Glomerular endothelial cell (primary cell): Measurements from ENCODE around the gene PFKP. TPM values are rescaled to one million over a fixed set of nuclear protein-coding genes. Genes with fewer than 3 reads are reported as not detected.
"Not testable (repeated sequence)": the region's sequence is repeated elsewhere in the genome, so short reads cannot be mapped to it uniquely, and the experiment has no call there.

Experiments used
- DNase-seq: peaks from one replicate; pipeline ENCODE4 v3.0.0-alpha.2; 2011; ENCODE audit warnings: low read depth, low spot score; ENCODE audit errors: extremely low read depth
- total RNA-seq: library from RNA; depleted of rRNA; stranded (reverse); fragments of >200 nt; gene quantifications from 2 replicates; pipeline ENCODE4 v1.2.3, GENCODE V29; 2015

The PFKP gene
- total RNA-seq, 1 donor from 2014 or later, result 273 TPM

DNA sequence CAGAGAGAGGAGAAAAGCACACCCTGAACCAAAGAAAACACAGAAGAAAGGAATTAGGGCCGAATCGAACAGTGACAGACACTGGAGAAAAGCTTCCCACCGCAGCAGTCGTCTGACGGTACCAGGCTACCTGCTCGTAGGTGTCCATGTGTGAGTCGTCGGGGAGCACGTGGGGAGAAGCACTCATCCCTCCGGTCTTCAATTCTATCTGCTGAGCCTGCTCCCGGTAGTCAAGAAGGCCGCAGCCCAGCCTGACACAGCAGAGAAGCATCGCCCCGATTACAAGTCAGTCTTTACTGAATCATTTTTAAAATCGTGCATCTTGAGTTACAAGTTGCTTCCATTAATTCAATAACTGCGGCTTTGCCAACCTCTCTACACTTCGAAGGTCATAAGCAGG is 80.7 kb downstream of the PFKP start:
- DNase-seq, result no peak

DNA sequence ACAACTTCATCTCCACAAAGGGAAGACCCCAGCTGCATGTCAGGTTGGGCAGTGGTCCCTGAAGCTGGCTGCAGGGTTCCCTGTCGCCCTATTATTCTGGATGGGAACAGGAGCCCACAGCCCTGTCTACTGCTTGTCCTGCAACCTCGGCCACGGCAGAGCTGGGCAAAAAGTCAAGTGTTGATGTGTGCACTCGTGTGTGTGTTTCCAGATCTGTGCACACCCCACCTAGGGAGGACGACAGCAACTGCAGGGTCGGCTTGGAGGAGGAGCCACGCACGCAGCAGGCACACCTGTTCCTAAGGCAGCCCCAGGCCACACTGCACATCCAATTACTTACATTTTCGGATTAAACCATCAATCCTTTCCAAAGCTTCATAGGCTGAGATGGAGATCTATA is 81.6 kb downstream of the PFKP start:
- no peak for DNase-seq

GRCh38 chr10:3149918-3150317 is 82.6 kb downstream of the PFKP start:
- DNase-seq, result no peak

DNA sequence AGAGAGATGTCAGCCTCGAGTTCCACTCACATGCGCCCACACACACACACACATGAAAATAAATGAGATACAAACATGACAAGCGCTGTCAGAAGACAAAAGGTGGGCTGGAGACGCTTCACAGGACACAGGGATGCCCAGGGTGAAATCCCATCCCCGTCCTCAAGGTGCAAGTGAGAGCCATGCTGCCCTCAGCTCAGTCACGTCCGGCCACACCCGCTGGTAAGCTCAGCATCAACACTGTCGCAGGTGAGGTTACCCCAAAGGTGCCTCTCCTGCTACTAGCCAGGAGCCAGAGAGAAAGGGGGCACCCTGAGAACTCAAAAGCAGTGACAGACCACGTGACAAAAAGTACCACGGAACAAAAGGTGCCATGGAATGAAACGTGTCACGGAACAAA is 83.0 kb downstream of the PFKP start:
- no peak for DNase-seq

- DNase-seq, result no peak
Measured at GRCh38 chr10:3150961-3151360, 83.6 kb downstream of the PFKP start.

DNA sequence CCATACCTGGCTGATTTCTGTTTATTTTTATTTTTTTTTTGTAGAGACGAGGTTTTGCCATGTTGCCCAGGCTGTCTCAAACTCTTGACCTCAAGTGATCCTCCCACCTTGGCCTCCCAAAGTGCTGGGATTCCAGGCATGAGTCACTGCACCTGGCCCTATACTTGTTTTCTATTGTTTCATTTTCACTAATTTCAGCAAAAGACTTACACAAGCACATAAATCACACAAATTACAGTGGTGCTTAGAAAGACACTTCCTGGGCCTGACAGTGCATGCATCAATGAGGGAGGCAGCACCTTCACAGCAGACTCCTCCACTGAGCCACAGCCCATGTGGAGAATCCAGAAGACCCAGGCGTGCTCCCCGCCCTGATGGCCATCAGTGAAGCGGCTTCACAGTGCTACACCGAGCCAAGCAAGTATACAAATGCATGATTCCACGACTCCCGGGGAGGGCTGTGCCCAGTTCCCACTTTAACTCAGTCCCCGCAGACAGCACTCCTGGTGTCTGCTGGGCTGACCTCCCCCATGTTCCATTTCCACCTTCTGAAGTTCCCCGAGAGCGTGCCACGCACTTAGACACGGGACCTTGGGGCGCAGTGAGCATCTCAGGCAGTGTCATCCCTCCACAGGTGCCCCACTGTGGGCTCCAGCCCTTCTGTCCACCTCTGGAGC is 84.7 kb downstream of the PFKP start:
- DNase-seq, result no peak

DNA sequence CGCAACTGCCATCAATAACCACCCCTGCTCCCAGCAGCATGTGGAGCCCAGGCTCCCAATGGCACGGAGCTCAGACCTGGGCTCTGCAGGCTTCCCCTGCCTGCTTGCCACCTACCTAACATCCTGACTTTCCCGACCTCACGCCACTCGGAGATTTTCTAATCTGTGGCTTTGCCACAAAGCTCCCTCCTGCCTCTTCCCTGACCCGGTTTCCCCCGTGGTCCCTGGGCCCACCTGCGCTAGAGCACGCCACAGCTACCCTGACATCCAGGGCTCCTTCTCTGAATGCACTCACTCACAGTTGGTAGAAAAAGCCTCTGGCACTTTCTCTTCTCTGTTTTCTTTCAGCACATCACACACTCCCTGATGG is 85.2 kb downstream of the PFKP start:
- DNase-seq, result no peak

DNA sequence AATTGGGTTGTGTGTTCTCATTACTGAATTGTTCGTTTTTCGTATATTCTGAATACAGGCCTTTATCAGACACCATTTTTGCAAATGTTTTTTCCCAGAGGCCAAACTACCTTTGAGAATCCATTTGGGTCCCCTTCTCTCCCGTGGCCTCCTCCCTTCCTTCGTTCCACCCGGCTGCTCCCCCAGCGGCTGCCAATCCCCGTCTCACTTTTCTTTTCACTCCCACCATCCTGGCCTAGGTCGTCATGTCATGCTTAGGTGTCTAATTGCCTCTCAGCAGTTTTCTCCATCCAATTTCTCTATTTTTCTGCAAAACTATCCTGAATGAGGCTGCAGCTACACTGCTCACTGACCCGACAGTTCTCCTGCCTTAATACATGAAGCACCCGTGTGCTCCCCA is 87.3 kb downstream of the PFKP start:
- no peak for DNase-seq

DNA sequence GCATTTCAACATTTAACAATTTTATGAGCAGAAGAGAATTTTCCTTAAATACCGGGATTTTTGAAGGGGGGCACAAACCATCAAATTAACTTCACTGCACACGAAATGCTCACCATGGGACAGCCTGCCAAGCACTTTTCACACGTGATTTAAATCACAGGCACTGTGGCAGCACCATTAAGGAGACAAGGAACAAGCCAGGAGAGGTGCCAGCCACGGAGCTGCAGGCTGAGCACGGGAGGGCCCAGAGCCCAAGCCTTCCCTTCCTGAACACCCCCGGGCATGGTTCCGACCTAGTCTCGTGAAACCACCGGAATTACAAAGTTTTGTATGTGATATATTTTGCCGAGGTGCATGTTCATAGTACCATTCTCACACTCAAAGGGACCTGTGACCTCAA is 91.8 kb downstream of the PFKP start:
- no peak for DNase-seq

GRCh38 chr10:3162533-3162932 is 95.2 kb downstream of the PFKP start:
- DNase-seq, result no peak

DNA sequence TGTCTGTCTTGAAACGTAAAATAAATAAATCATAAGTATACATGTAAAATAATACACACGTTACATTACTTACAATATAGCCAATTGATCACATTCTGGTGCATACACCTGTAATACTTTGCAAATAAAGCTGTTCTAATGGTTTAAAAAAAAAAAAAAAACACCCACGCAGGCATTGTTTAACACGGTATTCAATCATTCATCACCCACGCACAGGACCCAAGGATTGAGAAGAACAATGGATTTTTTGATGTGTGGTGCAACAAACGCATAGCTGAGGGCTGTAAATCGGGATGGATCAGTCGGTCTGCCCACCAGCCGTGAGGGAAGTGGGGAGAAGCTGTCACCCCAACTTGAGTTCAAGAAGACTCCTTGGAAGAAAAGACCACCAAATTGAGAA is 96.5 kb downstream of the PFKP start:
- no peak for DNase-seq

GRCh38 chr10:3165196-3165595 is 97.8 kb downstream of the PFKP start:
- no peak for DNase-seq

DNA sequence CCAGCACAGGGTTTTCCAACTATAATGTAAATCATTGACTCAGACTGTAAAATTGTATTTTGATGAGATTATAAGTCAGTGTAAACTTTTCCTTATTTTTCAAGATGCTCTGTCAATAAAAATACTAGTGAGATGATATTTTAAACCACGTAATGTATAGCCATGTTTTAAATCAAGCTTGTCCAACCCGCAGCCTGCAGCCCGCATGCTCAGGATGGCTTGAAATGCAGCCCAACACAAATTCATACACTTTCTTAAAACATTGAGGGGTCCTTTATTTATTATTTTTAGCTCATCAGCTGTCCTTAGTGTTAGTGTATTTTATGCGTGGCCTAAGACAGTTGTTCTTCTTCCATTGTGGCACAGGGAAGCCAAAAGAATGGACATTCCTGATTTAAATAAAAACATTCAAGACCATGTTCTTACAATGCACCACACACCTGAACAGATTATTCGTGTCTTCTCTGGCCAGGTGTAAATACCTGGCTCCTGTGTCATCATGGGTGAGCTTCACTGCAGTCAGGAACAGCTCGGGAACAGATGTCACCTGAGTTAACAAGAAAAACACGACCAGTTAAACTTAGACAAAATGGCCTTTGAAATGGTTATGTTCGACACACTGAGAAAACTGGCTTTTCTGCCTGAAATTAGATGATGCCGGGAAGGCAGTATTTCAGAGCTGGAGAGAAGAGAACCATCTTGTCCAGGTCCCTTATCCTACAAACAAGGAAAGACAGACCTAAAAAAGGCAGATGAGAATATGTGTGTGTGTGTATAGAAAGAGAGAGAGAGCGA is 99.3 kb downstream of the PFKP start:
- no peak for DNase-seq

DNA sequence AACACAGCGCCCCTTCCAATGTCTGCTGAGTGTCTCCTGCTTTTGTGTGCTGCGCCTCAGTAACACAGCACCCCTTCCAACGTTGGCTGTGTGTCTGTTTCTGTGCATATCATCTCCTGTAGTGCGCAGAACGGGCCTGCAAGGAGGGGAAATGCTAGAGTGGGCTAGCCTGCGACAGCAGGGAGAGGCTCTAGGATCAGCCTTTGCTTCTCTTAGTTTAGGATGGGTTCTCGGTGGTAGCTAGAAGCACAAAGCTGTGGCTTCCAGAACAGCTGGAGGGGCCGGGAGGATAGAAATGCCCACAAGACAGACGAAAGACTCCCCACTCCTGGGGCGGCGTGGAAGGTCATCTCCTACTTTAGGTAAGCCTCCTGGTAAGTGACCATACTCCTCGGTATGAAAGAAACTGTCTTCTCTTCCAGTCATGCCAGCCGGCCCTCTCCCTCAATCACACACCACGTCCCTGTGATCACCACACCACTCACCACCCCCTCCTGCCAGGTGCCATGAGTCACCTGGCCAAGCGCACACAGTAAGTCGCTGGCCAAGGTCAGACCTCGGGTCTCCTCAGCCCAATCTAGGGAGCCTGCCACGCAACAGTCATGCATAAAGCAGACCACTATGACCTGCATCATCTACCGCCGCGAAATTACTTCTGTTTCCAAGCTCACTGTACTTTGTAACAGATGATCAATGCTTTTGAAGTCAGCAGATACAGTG is 100.4 kb downstream of the PFKP start:
- no peak for DNase-seq

- DNase-seq, result no peak
Measured at GRCh38 chr10:3169271-3169670, 101.9 kb downstream of the PFKP start.

- DNase-seq, result no peak
Measured at GRCh38 chr10:3169673-3170072, 102.3 kb downstream of the PFKP start.

DNA sequence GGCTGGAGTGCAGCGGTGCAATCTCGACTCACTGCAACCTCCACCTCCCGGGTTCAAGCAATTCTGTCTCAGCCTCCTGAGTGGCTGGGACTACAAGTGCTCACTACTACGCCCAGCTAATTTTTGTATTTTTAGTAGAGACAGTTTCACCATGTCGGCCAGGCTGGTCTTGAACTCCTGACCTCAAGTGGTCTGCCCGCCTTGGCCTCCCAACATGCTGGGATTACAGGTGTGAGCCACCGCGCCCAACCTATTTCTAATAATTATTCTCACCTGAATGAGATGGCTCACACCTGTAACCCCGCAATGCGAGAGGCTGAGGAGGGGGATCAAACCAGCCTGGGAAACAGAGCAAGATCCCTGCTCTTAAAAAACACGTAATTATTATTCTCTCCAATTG is 104.1 kb downstream of the PFKP start:
- not testable (repeated sequence) for DNase-seq

GRCh38 chr10:3172081-3172445 is 104.7 kb downstream of the PFKP start:
- DNase-seq, result peak; percentile 39

DNA sequence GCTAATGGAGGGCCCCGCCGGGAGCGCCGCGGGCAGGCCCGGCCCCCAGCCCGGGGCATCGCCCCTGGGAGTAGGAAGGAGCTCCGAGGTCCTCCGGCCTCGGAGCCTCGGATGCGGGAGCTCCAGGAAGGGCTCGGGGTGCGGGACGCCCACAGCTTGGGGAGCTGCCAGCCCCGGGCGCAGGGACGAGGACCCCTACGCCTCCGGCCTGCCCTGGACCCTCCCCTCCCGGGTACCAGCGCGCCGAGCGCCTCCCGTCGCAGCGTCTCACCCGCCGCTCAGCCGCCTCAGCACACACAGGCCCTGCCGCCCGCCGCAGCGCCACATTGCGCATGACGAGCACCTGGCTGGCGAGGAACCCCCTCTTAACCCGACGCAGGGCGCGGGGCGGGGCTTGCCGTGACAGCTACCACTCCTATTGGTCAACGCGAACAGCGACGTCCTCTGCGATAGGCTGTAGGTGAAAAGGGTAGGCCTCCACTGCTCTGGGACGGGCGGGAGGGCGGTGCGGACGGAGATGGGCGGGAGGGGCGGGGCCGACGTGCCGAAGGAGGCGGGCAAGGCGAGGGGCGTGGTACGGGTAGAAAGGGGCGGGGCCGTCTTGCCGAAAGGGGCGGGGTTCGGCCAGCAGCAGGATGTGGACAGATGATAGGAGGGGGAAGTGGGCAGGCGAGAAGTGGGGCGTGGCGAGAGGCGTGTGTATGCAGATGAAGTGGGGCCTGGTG is 105.3 kb downstream of the PFKP start, which contains the start of gene PITRM1:
TSS of gene PITRM1 (minus strand) at position 337 of the 725 bp plus-strand sequence. CDS start at position 327, 10 bp downstream.
- peak; percentile 74 for DNase-seq

DNA sequence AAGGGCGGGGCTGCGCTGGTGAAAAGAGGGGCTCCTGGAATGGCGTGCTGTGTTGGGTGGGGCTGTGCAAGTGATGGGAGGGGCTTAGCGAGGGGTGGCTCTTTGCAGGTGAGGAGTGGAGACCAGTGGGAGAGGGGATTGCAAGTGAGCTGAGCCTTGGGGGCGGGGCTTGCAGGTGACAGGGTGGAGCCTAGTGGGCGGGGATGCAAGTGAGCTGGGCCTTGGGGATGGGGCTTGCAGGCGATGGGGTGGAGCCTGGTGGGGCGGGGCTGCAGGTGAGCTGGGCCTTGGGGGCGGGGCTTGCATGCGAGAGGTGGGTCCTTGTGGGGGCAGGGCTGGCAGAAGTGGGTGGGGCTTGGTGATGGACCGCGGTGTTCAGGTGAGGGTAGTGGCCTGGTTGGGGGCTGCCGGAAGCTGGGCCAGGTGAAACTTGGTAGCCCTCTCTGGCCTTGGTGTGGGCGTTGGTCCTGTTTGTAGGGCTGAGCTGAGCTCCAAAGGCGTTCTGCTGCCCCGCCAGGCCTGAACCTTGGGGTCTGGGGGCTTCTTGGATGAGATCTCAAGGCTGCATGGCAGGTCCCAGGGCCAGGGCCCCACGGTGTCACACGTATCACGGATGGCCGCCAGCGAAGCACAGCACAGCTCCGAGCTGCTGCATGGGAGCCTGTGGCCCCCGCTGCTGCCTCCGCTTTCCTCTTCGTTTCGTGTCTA is 106.0 kb downstream of the PFKP start:
- DNase-seq, result no peak
